Panc1 (cell line): ENCODE data around the gene MTX3.

ENCODE experiments used
- SIN3A ChIP-seq: IDR thresholded peaks from 2 replicates; pipeline ENCODE4 v1.6.1; 2012; ENCODE audit warnings: low read depth, mild to moderate bottlenecking, low read length, moderate library complexity, borderline replicate concordance; ENCODE audit not compliant: insufficient read depth
- TF ChIP-seq, protein P1 (sequence below): fragments of 450-650 bp; IDR thresholded peaks from 2 replicates; pipeline ENCODE4 v1.5.1; 2017; ENCODE audit warnings: mild to moderate bottlenecking

DNA sequence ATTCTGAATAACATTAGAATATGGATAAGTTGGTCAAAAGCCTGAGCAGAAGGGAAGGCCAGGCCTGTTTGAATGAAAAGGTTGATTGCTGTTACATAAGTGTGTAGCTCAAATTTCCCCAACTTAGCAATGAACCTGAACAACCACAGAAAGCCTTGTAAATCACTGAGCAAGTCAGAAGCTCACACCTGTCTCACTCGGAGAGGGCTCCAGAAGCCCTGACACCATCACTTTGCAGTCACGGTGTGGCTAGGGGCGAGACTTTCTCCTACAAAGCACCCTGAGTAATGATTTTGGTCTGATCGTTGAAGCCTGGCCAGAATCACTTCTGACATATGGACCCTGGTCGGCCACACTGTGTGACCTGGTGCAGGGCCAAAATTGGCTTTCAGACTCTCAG, 62.0 kb downstream of the MTX3 start:
- no peak for TF ChIP-seq SIN3A
- TF ChIP-seq, protein P1, sequence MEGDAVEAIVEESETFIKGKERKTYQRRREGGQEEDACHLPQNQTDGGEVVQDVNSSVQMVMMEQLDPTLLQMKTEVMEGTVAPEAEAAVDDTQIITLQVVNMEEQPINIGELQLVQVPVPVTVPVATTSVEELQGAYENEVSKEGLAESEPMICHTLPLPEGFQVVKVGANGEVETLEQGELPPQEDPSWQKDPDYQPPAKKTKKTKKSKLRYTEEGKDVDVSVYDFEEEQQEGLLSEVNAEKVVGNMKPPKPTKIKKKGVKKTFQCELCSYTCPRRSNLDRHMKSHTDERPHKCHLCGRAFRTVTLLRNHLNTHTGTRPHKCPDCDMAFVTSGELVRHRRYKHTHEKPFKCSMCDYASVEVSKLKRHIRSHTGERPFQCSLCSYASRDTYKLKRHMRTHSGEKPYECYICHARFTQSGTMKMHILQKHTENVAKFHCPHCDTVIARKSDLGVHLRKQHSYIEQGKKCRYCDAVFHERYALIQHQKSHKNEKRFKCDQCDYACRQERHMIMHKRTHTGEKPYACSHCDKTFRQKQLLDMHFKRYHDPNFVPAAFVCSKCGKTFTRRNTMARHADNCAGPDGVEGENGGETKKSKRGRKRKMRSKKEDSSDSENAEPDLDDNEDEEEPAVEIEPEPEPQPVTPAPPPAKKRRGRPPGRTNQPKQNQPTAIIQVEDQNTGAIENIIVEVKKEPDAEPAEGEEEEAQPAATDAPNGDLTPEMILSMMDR: no peak
